ENCODE results near the gene WNT11.

WNT11 gene

DNA sequence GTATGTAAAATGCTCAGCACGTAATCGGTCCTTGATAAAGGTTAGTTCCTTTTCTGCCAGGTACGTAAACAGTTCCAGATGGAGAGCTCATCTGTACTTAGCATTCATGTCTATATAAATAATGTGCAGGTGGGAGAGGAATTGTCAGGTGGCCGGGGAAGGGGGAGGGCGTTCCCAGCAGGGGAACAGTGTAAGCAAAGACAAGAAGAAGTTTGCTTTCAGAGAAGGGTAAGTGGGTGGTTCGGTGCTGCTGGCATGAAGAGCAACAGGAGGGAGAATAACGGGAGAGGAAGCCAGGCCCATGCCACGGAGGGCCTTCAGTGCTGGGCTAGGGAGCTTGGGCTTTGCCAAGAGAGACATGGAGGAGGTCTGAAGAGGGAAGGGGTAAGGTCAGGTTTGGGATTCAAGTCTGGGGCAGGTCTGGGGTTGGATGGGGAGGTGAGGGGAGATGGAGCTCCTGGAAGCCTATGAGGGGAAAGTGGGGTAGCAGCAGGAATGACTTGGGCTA lies 11.4 kb upstream of the WNT11 start:
- DNase-seq = no peak

DNA sequence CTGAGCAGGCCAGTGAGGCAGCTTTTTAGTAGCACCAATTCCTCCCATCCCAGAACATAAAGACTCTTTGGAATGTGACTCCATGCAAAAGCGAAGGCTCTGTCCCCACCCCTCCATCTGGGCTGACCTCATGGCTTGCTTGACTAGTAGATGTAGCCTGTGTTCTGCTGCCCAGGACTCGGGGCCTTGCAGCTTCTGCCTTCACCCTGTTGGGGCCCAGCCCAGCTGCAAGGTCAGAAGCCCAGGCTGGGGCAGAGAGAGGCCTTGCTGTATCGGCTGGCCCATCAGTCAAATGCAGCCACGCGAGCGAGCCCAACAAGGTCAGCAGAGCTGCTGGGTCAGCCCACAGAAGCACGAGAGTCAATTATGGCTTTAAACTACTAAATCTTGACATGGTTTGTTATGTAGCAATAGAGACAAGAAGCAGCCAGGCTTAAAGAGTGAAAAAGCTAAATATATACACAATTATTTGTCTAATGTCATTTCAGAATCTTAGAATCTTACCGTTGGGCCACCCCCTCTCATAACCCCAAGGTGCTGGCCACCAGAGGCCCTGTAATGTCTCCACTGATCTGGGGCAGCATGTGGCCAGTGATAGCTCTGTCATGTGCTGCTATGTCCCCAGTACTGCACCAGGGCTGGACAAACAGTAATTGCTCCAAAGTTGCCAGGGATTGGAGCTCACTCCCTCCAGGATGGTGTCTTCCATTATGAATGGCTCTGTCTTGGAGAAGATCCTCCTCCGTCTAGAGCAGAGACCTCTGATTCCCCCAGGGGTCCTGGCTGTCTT lies 10.4 kb upstream of the WNT11 start:
- no peak for DNase-seq

- no peak for DNase-seq
Observed at GRCh38 chr11:76215941-76216340, 9.6 kb upstream of the WNT11 start.

GRCh38 chr11:76214968-76215548 lies 8.8 kb upstream of the WNT11 start:
- peak; percentile 7 for DNase-seq

GRCh38 chr11:76214186-76214585 lies 7.9 kb upstream of the WNT11 start:
- DNase-seq = no peak

DNA sequence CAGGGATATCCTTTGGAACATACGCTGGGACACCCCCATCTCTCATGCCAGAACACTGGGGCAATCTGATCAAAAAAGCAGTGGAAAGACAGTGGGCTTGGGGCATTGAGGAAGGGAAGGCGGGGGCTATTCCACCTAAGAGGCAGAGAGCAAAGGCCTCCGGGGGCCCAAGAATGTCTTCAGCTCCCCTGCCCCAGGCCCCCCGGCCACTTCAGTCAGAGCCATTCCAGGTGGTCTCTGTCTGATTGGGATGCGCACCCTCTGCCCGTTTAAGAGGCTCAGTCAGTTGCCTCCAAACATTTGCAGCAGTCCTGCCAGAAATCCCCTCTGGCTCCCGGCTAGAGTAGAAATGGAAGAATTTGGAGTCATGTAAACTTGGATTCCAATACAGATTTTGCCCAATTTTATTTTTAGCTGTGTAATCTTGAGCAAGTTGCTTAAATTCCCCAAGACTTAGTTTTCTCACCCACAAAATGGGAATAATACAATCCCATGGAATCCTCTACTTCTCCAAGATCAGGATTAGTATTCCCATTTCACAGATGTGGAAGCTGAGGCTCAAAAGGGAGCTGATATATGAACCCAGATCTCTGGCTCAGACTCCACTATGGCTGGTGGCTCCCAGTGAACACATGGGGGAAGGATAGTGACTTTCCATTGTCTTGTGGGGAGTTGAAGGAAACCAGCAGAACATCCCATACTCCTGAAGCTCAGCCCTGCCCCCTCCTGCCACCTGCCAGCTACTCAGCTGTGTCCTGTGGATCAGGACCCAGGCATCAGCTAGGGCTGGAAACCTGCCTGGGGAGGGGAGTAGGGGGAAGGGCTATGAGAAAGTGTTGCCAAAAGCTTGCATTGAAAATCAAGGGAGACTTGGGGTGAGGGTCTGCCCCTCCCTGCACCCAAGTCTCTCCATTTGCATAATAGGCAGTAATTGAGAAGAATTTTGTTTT lies 6.1 kb upstream of the WNT11 start:
- DNase-seq = no peak

- no peak for DNase-seq
Observed at GRCh38 chr11:76210931-76211851, 4.9 kb upstream of the WNT11 start.

DNA sequence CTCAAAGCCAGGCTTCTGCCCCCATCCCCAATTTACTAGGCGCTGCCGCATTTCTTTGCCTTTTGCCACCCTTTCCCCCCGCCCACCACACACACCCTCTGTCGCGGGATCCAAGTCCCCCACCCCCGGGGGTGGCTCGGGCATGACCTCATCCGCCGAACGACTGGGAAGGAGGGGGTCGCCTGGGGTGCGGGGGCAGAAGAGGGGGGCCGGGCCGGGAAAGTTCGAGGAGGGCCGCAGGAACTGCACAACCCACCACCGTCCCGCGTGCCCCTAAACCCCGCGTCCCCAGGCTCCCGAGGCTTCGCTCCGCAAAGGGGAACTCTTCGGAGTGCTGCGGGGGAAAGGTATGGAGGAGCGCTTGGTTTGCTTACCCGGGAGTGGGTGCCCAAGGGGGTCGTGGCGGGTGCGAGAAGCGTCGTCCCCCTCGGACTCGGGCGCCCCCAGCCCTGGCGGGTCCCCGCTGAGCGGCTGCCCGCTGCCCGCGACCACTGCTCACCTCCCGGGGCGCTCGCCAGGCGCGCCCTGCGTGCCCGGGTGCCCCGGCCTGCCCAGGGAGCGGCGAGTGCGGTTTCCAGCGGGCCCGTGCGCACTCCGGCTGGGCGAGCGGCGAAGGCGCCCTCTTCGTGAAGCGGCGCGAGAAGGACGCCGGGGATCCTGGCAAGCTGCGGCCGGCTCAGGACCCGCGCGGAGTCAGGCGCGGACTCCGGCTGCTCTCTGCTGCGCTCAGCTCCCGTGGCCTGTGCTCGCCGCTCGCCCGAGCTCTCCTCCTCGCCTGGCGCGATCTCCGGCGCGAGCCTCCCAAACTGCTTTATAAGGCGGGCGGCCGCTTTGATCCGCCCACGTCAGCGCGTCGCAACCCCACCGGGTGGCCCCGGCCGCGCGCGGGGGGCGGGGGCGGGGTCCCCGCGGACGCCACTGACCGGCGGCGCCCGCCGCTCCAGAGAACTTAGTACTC lies 4.0 kb upstream of the WNT11 start:
- DNase-seq = no peak

- no peak for DNase-seq
Observed at GRCh38 chr11:76209375-76209972, 3.2 kb upstream of the WNT11 start.

GRCh38 chr11:76208438-76209374 lies 2.4 kb upstream of the WNT11 start:
- peak; percentile 56 for DNase-seq

DNA sequence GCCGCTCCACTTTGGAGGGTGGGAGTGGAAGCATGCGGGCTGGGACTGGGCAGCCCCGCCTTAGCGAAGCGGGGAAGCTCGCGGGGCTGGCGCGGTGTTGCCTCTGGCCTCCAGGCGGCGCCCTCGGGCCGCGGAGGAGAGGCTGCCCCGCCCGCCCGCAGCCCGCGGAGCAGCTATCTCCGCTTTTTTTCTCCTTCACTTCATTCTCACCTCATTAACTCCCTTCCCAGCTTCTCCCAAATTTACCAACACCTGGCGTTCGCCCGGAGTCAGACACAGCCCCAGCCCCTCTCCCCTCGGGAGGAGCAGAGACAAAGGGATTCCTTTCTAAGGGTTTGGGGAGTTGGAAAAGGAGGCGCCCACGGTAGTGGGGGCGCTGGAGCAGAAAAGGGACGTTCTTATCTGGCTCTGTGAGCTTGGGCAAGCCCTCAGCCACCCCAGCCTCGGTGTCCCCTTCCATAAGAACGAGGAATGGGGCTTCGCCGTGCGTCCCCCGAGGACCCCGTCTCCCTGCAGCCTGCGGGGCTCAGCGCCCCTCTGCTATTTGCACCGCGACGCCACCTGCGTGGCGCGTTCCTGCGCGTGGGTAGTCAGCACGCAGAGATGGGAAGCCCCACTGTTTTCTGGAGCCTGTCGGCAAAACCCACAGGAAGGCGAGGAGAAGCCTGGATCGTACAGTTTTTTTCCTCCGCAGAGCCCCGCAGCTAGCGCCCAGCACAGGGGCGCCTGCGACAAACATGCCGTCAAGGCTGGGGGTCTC lies 1.5 kb upstream of the WNT11 start:
- DNase-seq = peak; percentile 34

GRCh38 chr11:76206077-76206326 lies 300 bp downstream of the WNT11 start:
- DNase-seq = no peak

DNA sequence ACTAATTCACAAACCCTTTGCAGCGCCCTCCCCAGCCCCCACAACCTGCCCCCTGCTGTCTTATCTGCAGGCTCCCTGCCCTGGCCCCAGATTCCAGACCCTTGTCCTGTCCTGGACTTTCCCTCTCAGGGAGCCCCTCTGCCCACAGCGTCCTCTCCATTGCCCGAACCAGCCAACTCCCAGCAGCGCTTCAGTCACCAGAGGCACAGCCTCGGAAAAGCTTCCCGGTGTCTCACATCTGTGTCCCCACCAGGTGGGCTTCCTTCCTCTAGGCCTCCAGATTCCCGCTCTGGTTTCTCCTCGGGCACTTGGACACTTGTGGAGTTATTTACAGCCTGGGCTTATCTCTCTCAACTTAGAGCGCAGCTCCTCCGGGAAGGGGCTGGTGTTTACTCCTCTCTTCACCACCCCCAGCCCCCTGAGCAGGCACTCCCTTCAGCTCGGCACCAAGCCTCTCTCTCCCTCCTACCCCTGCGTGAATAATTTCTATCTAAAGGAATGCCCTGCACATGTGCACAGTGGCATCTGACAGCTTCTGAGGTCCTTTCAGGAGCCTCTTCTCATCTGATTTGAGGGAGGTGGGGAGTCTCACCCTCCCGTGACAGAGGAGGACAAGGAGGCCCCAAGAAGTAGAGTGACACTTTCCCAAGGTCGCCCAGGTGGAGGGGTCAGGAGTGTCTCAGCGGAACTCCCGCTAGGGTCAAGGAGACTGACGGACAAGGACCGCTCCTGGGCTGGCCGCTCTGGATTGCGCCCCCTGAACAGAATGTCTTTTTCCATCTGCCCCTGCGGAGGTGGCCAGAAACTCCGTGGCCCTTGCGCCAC lies 838 bp downstream of the WNT11 start:
- DNase-seq = no peak

GRCh38 chr11:76203937-76204336 lies 2.4 kb downstream of the WNT11 start:
- DNase-seq = no peak

DNA sequence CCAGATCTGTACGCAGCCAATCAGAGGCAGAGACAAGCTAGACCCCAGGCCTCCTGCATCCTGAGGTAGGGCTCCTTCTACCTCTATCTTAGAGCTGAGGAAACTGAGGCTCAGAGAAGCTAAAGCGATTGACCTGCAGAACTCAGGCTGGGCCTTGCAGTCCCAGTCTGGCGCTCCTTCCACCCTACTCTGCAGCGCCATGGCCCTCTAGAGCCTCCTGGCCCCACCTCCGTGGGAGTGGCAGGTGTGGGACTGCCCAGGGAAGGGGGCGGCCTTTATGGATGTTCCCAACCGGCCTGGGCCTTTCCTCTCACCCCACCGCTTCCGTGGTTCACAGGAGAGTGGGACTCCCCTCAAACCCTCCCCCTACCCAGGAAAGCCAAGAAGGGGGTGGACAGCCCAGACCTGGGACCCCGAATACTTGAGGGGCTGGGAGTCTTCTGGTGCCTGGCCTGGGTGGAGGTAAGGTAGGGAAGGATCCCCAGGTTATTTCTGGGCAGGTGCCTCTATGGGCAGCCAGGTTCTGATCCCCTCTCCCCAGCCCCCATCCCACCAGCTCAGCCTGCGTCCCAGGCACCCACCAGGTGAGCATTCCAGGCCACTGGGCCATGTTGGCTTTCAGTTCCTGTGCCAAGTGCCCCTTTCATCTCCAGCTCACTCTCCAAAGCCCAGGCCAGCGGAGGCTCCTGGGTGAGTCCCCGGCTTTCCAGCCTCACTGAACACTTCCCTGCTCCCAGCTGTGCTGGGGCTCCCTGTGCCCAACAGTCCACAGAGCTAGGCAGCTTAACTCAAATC lies 3.0 kb downstream of the WNT11 start:
- no peak for DNase-seq

GRCh38 chr11:76201672-76202412 lies 4.5 kb downstream of the WNT11 start:
- no peak for DNase-seq
